Fibroblast of skin of abdomen (primary cell): ENCODE data around the gene LRRC58.

Source experiments
- DNase-seq: peaks from one replicate; pipeline ENCODE4 v3.0.0-alpha.2; 2013

LRRC58 gene

DNA sequence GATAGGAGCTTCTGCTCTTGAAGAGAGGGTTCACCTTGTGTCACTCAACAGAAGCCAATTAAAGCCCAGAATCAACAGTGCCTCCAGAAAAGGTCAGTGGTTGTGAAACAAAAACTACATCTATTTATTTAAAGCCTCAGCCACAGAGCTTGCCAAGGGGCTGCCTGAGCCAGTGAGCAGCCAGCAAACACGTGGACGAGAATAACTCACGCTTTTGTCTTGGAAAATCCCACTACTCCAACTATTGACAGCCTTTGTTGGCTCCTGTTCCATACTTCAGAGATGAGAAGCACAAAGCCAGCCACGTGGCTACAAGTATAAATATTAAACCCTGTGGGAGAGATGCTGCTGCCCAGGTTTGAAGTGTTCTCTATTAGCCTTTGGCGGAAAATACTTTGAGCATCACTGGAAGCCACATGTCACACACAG is 74.4 kb downstream of the LRRC58 start:
- no peak for DNase-seq
